A673 (cell line): Measurements from ENCODE around the gene FSTL4. TPM values are rescaled to one million over a fixed set of nuclear protein-coding genes. Genes with fewer than 3 reads are reported as not detected.

Experiments
- BruUV-seq: library from RNA; stranded (reverse); fragments of 400-500 nt; replicated peaks from 2 replicates; lab custom pipeline; 2021; lab: Mats Ljungman, UMichigan
- CTCF ChIA-PET: fragments of 300-600 bp; sonication (Branson Sonifier 250); formaldehyde crosslinking; loops from one replicate; lab custom pipeline; 2022; ENCODE audit warnings: antibody characterized with exemption; lab: Charles Lee
- POLR2A ChIA-PET: fragments of 300-600 bp; sonication (Branson Sonifier 250); formaldehyde crosslinking; loops from one replicate; lab custom pipeline; 2022; ENCODE audit warnings: antibody characterized with exemption; ENCODE audit not compliant: low non-redundant PET; lab: Charles Lee
- DNase-seq: peaks from one replicate; pipeline ENCODE4 v3.0.0-alpha.2; 2015; ENCODE audit warnings: low spot score
- H3K27ac ChIP-seq: fragments of 200-600 bp; sonication (generic); 2 replicates; pipeline ENCODE4 v1.5.1; 2016; ENCODE audit warnings: mixed run types, low read depth, mild to moderate bottlenecking, mixed read lengths, antibody characterized with exemption, low read length; ENCODE audit not compliant: poor library complexity, severe bottlenecking
- H3K27me3 ChIP-seq: fragments of 200-600 bp; sonication (generic); replicated peaks from 2 replicates; pipeline ENCODE4 v1.6.1; 2017; ENCODE audit warnings: mixed run types, low read depth, mild to moderate bottlenecking, mixed read lengths, antibody characterized with exemption, low read length; ENCODE audit not compliant: insufficient read depth, poor library complexity
- H3K36me3 ChIP-seq: fragments of 200-600 bp; sonication (generic); 2 replicates; pipeline ENCODE4 v1.6.1; 2016; ENCODE audit warnings: mixed run types, mild to moderate bottlenecking, mixed read lengths, antibody characterized with exemption, low read length; ENCODE audit not compliant: insufficient read depth, poor library complexity, severe bottlenecking
- H3K4me1 ChIP-seq: fragments of 200-600 bp; sonication (generic); 2 replicates; pipeline ENCODE4 v1.6.1; 2017; ENCODE audit warnings: mixed run types, mild to moderate bottlenecking, mixed read lengths, antibody characterized with exemption, low read length; ENCODE audit not compliant: insufficient read depth, poor library complexity, severe bottlenecking
- H3K4me3 ChIP-seq: fragments of 200-600 bp; sonication (generic); 2 replicates; pipeline ENCODE4 v1.5.1; 2016; ENCODE audit warnings: low read depth, mixed run types, mild to moderate bottlenecking, mixed read lengths, low read length; ENCODE audit not compliant: poor library complexity, severe bottlenecking
- H3K9me3 ChIP-seq: fragments of 200-600 bp; sonication (generic); 2 replicates; pipeline ENCODE4 v1.6.1; 2016; ENCODE audit warnings: mixed run types, low read depth, mild to moderate bottlenecking, mixed read lengths, antibody characterized with exemption, low read length; ENCODE audit not compliant: poor library complexity, severe bottlenecking
- EZH2 ChIP-seq: fragments of 200-600 bp; sonication (generic); IDR thresholded peaks from 2 replicates; pipeline ENCODE4 v1.6.1; 2017; ENCODE audit warnings: borderline replicate concordance, low read depth, mild to moderate bottlenecking, mixed read lengths, antibody characterized with exemption, low read length; ENCODE audit not compliant: poor library complexity, severe bottlenecking
- intact Hi-C: fragments of 100-400 bp; cut with micrococcal nuclease; formaldehyde crosslinking; loops from one replicate; pipeline ENCODE4 v1.10.0; 2022; ENCODE audit not compliant: unreplicated experiment
- total RNA-seq: library from RNA; stranded (reverse); gene quantifications from 2 replicates; pipeline ENCODE4 v1.2.3, GENCODE V29; 2021
- TF ChIP-seq, protein P1 (sequence below): fragments of 300-800, 200-600 bp; sonication (generic); conservative IDR thresholded peaks from 2 replicates; pipeline ENCODE4 v1.5.1; 2017; ENCODE audit warnings: low read depth, mild to moderate bottlenecking, antibody characterized with exemption, low read length, moderate library complexity, mixed read lengths

The FSTL4 gene
- total RNA-seq, 1 experiment from 2014 or later, result 0.86 TPM

DNA sequence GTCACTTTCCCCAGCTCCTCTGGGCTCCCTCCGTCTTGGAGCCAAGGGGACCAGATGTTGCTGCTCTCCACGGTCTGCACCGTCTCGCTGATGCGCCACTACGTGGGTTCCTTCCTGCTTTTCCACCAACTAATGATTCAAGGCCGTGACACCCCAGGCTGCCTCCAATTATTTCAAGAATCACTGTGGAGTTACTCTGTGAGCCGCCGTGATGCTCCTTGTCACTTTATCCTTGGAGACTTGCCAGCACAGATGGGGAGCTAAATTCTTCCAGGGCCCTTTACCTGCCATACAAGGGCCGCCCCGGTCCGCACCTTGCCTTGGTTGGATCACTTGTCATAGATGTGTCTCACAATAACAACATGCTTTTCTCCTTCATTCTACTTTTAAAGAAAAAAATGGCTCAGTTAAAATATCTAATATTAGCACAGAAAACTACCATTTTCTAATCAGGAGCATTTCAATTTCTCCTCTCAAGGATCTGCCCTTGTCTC lies 202.0 kb downstream of the FSTL4 start:
- Histone ChIP-seq H3K9me3 (no peaks in the 10 kb centered on the region), H3K27me3 (peaks cover 24% of the 10 kb centered on the region), H3K27ac (no peak overlapping the region), H3K4me3 (no peak overlapping the region), H3K36me3 (no peaks in the 10 kb centered on the region), H3K4me1 (no peaks in the 10 kb centered on the region)
- TF ChIP-seq, protein P1, sequence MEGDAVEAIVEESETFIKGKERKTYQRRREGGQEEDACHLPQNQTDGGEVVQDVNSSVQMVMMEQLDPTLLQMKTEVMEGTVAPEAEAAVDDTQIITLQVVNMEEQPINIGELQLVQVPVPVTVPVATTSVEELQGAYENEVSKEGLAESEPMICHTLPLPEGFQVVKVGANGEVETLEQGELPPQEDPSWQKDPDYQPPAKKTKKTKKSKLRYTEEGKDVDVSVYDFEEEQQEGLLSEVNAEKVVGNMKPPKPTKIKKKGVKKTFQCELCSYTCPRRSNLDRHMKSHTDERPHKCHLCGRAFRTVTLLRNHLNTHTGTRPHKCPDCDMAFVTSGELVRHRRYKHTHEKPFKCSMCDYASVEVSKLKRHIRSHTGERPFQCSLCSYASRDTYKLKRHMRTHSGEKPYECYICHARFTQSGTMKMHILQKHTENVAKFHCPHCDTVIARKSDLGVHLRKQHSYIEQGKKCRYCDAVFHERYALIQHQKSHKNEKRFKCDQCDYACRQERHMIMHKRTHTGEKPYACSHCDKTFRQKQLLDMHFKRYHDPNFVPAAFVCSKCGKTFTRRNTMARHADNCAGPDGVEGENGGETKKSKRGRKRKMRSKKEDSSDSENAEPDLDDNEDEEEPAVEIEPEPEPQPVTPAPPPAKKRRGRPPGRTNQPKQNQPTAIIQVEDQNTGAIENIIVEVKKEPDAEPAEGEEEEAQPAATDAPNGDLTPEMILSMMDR, result no peak
- TF ChIP-seq EZH2, result no peak
- intact Hi-C loops, result no loop called here
- BruUV-seq, result no TSS peak
- DNase-seq, result no peak
- POLR2A ChIA-PET, result no interaction called here
- CTCF ChIA-PET, result interaction anchor here (1.2 kb wide), 1 partner anchor 11 kb away, joined by 5 read pairs; no protein-coding TSS in a partner anchor

GRCh38 chr5:133409210-133409674 lies 203.1 kb downstream of the FSTL4 start:
- TF ChIP-seq, protein P1, result no peak
- TF ChIP-seq EZH2, result no peak
- no peak overlapping the region for H3K27ac ChIP-seq
- no peak overlapping the region for H3K4me3 ChIP-seq
- no peaks in the 10 kb centered on the region for H3K4me1 ChIP-seq
- intact Hi-C loops, result no loop called here
- no peaks in the 10 kb centered on the region for H3K9me3 ChIP-seq
- BruUV-seq, result no TSS peak
- H3K27me3 ChIP-seq, result peaks cover 17% of the 10 kb centered on the region
- H3K36me3 ChIP-seq, result no peaks in the 10 kb centered on the region
- CTCF ChIA-PET, result interaction anchor here (1.1 to 1.2 kb wide), 2 partner anchors 12 to 14 kb away, joined by 4 to 5 read pairs; no protein-coding TSS in a partner anchor
- POLR2A ChIA-PET, result no interaction called here
- no peak for DNase-seq

DNA sequence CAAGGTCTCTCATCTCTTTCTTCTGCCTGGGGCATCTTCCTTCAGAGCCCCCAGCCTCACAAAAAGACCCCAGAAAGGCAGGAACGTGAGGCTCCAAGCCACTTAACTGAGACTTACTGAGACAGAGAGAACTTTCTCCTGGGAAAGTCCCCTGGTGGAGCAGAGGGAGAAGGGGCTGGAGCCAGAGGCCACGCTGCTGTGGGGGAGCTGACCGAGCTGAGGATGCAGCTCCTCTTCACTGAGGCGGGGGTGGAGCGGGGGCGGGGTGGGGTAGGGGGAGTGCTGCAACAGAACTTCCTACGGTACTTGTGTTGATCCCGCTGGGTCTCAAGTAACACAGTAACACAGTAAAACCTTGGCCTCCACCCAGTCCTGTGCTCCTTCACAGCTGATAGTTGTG lies 204.0 kb downstream of the FSTL4 start:
- no TSS peak for BruUV-seq
- TF ChIP-seq, protein P1, result no peak
- TF ChIP-seq EZH2, result no peak
- intact Hi-C loops, result no loop called here
- ChIA-PET CTCF (interaction anchor here (0.9 kb wide), 1 partner anchor 13 kb away, joined by 6 read pairs; no protein-coding TSS in a partner anchor), POLR2A (no interaction called here)
- H3K36me3 ChIP-seq, result no peaks in the 10 kb centered on the region
- peaks cover 13% of the 10 kb centered on the region for H3K27me3 ChIP-seq
- no peak overlapping the region for H3K27ac ChIP-seq
- H3K9me3 ChIP-seq, result no peaks in the 10 kb centered on the region
- H3K4me3 ChIP-seq, result no peak overlapping the region
- H3K4me1 ChIP-seq, result no peaks in the 10 kb centered on the region
- no peak for DNase-seq
